GM12878 (cell line): ENCODE results near the gene RNF150. TPM values are rescaled to one million over a fixed set of nuclear protein-coding genes. Genes with fewer than 3 reads are reported as not detected.

Experiments used
- ATAC-seq: fragments of 200-7000 bp; cut with Tn5 transposase; 3 replicates; pipeline ENCODE4 v1.9.1; 2020; ENCODE audit warnings: mild to moderate bottlenecking, moderate library complexity
- BruUV-seq: library from RNA; stranded (reverse); fragments of 400-500 nt; replicated peaks from 2 replicates; lab custom pipeline; 2021; lab: Mats Ljungman, UMichigan
- CTCF ChIA-PET: fragments of 300-600 bp; sonication (Branson Sonifier 250); formaldehyde crosslinking; extraction: SDS; loops from one replicate; lab custom pipeline; 2021; ENCODE audit warnings: inconsistent platforms; lab: Yijun Ruan, JAX
- POLR2A ChIA-PET: fragments of 350-600 bp; formaldehyde crosslinking; extraction: SDS; loops from one replicate; lab custom pipeline; 2021; ENCODE audit warnings: inconsistent platforms; lab: Charles Lee
- RAD21 ChIA-PET: fragments of 300-600 bp; sonication (Branson Sonifier 250); formaldehyde crosslinking; loops from one replicate; lab custom pipeline; 2023; ENCODE audit warnings: antibody characterized with exemption; ENCODE audit not compliant: unreplicated experiment; lab: Charles Lee
- SMC1A ChIA-PET: fragments of 300-600 bp; sonication (Branson Sonifier 250); formaldehyde crosslinking; loops from one replicate; lab custom pipeline; 2023; ENCODE audit not compliant: unreplicated experiment, uncharacterized antibody; lab: Charles Lee
- DNase-seq: peaks from one replicate; pipeline ENCODE4 v3.0.0-alpha.2; 2011; ENCODE audit warnings: low read depth, low spot score
- FAIRE-seq: peaks from 3 replicates; lab custom pipeline; 2011; peaks lifted over from hg19 to GRCh38; lab: Jason Lieb, UNC
- H2AFZ ChIP-seq: 2 replicates; pipeline ENCODE4 v1.6.0; 2011; ENCODE audit warnings: low read depth, low read length, control low read depth; ENCODE audit not compliant: control insufficient read depth
- H3K27ac ChIP-seq: 2 replicates; pipeline ENCODE4 v1.5.1; 2011; ENCODE audit warnings: control low read depth; ENCODE audit not compliant: control insufficient read depth, insufficient read depth
- H3K27me3 ChIP-seq, 2 experiments: replicated peaks in 1 of 2; 2 replicates each; pipeline versions ENCODE4 v1.6.0 to v1.6.1; 2011; ENCODE audit warnings: low read length in 1 of 2; ENCODE audit not compliant: control insufficient read depth in 2 of 2, insufficient read depth in 2 of 2
- H3K36me3 ChIP-seq, 2 experiments: 2 replicates each; pipeline ENCODE4 v1.5.1; 2011; ENCODE audit warnings: low read length in 1 of 2; ENCODE audit not compliant: control insufficient read depth in 2 of 2, insufficient read depth in 2 of 2
- H3K4me1 ChIP-seq: 2 replicates; pipeline ENCODE4 v1.6.1; 2011; ENCODE audit warnings: mild to moderate bottlenecking, low read length, moderate library complexity, mixed read lengths; ENCODE audit not compliant: control insufficient read depth, insufficient read depth
- H3K4me2 ChIP-seq: 2 replicates; pipeline ENCODE4 v1.6.0; 2011; ENCODE audit warnings: control low read depth; ENCODE audit not compliant: control insufficient read depth, insufficient read depth
- H3K4me3 ChIP-seq: fragments of 200-600 bp; sonication (generic); 2 replicates; pipeline ENCODE4 v1.5.1; 2016
- H3K79me2 ChIP-seq: 2 replicates; pipeline ENCODE4 v1.6.0; 2011; ENCODE audit warnings: low read length; ENCODE audit not compliant: control insufficient read depth, insufficient read depth
- H3K9ac ChIP-seq: 2 replicates; pipeline ENCODE4 v1.8.0; 2011; ENCODE audit warnings: low read length, control low read depth, mixed read lengths; ENCODE audit not compliant: control insufficient read depth, insufficient read depth
- H3K9me3 ChIP-seq: replicated peaks from 3 replicates; pipeline ENCODE4 v1.5.1; 2011; ENCODE audit warnings: mild to moderate bottlenecking, low read length; ENCODE audit not compliant: control insufficient read depth, insufficient read depth
- H4K20me1 ChIP-seq: 2 replicates; pipeline ENCODE4 v1.6.0; 2011; ENCODE audit not compliant: control insufficient read depth, insufficient read depth
- ATF3 ChIP-seq: IDR thresholded peaks from 2 replicates; pipeline ENCODE4 v1.6.1; 2011; ENCODE audit warnings: low read depth, mild to moderate bottlenecking, low read length, moderate library complexity, borderline replicate concordance; ENCODE audit errors: extremely low read depth
- BCLAF1 ChIP-seq: fragments of 450-650 bp; IDR thresholded peaks from 2 replicates; pipeline ENCODE4 v1.6.1; 2017; ENCODE audit warnings: antibody characterized with exemption, mild to moderate bottlenecking, moderate library complexity
- E2F4 ChIP-seq: IDR thresholded peaks from 2 replicates; pipeline ENCODE4 v1.6.1; 2012; ENCODE audit warnings: low read depth, low read length, improper control_type of control experiment
- KDM1A ChIP-seq: fragments of 200-600 bp; sonication (generic); IDR thresholded peaks from 2 replicates; pipeline ENCODE4 v1.6.1; 2016; ENCODE audit warnings: borderline replicate concordance
- NFXL1 ChIP-seq: fragments of 450-650 bp; IDR thresholded peaks from 2 replicates; pipeline ENCODE4 v1.6.1; 2017; ENCODE audit warnings: antibody characterized with exemption, mild to moderate bottlenecking, borderline replicate concordance
- NR2F1 ChIP-seq: fragments of 450-650 bp; conservative IDR thresholded peaks from 2 replicates; pipeline ENCODE4 v1.6.1; 2017; ENCODE audit warnings: mild to moderate bottlenecking
- PRDM15 ChIP-seq: fragments of 450-650 bp; formaldehyde crosslinking; IDR thresholded peaks from 2 replicates; pipeline ENCODE4 v1.4.0; 2020; ENCODE audit warnings: mild to moderate bottlenecking, moderate library complexity
- RELB ChIP-seq: fragments of 450-650 bp; IDR thresholded peaks from 2 replicates; pipeline ENCODE4 v1.6.1; 2017; ENCODE audit warnings: low read depth, mild to moderate bottlenecking, moderate library complexity
- RFX5 ChIP-seq: IDR thresholded peaks from 2 replicates; pipeline ENCODE4 v1.6.1; 2011; ENCODE audit warnings: low read depth, low read length, improper control_type of control experiment
- SMAD5 ChIP-seq: IDR thresholded peaks from 2 replicates; pipeline ENCODE4 v1.6.1; 2016; ENCODE audit warnings: antibody characterized with exemption, low read depth
- WGBS: methylation state at CpG from one replicate; pipeline ENCODE4 v1.1.6; 2016; ENCODE audit warnings: low lambda C conversion rate; ENCODE audit not compliant: insufficient replicate concordance, insufficient coverage; ENCODE audit errors: missing lambda C conversion rate; 5-methylcytosine and 5-hydroxymethylcytosine counted together
- in situ Hi-C: fragments of 300-500 bp; cut with MboI; formaldehyde crosslinking; loops from 9 replicates; pipeline ENCODE4 v1.14.3; 2018; ENCODE audit warnings: mixed read lengths
- intact Hi-C: fragments of 100-400 bp; cut with micrococcal nuclease; formaldehyde crosslinking; loops from one replicate; pipeline ENCODE4 v1.14.2; 2022; ENCODE audit not compliant: unreplicated experiment
- polyA plus RNA-seq, 11 experiments: library from polyadenylated mRNA; depleted of rRNA in 4 of 11; unstranded in 6 of 11; stranded (reverse) in 5 of 11; fragments of >200 nt; fragmentation: Nextera tagmentation in 4 of 11; fragmentation: Illumina TruSeq in 1 of 11; extraction: Ambion mirVana in 4 of 11; extraction: Trizol in 1 of 11; gene quantifications; 1 replicate in 1 of 11; 2 replicates in 10 of 11; pipeline versions ENCODE4 v1.2.1 to v1.2.3, GENCODE V29; 2011 to 2016; ENCODE audit warnings: inconsistent platforms in 2 of 11, missing spikeins in 2 of 11, low read depth in 1 of 11
- total RNA-seq, 4 experiments: library from RNA; depleted of rRNA in 3 of 4; stranded (reverse); fragments of >200 nt in 3 of 4; fragmentation: Illumina TruSeq in 1 of 4; extraction: Trizol in 1 of 4; gene quantifications; 2 replicates each; pipeline versions ENCODE4 v1.2.1 to v1.2.3, GENCODE V29; 2013 to 2021

The RNF150 gene
- total and polyA plus RNA-seq, 10 of the 15 experiments (the other 5 are each of a cell fraction or from before 2014, with no cell fraction given) = 0.01 to 2.3 (median 0.04) TPM; not detected in 6

GRCh38 chr4:140888054-140888453 lies 245.2 kb downstream of the RNF150 start (continued):
- no peak for TF ChIP-seq E2F4
- TF ChIP-seq RELB = no peak
- no peak for TF ChIP-seq NFXL1
- no peak for TF ChIP-seq KDM1A
- no peak for TF ChIP-seq SMAD5
- TF ChIP-seq, all 136 proteins: peak for 0

- in situ Hi-C loops = no loop called here
- WGBS = 51% methylated on average over 2 of the region's 2 CpGs
- intact Hi-C loops = no loop called here
Measured at GRCh38 chr4:140887467-140887866, 245.8 kb downstream of the RNF150 start.

More at GRCh38 chr4:140887467-140887866, 245.8 kb downstream of the RNF150 start:
- ChIA-PET CTCF (interaction anchor here (0.6 to 1.5 kb wide), 2 partner anchors 27 to 633 kb away, joined by 4 read pairs; no protein-coding TSS in a partner anchor), SMC1A (no interaction called here), RAD21 (no interaction called here), POLR2A (no interaction called here)
- Histone ChIP-seq H3K9ac (no peak overlapping the region), H3K36me3 (no peaks in the 10 kb centered on the region), H3K4me1 (no peaks in the 10 kb centered on the region), H3K27ac (no peak overlapping the region), H3K79me2 (no peaks in the 10 kb centered on the region), H2AFZ (no peak overlapping the region), H3K27me3 (no peaks in the 10 kb centered on the region), H4K20me1 (no peaks in the 10 kb centered on the region), H3K4me2 (no peak overlapping the region), H3K4me3 (no peak overlapping the region), H3K9me3 (no peaks in the 10 kb centered on the region)
- ATAC-seq (no peak), DNase-seq (no peak), FAIRE-seq (no peak)
- no TSS peak for BruUV-seq
- TF ChIP-seq RFX5 (no peak), PRDM15 (CRISPR knock-in tag) (no peak), NR2F1 (no peak), BCLAF1 (no peak), ATF3 (no peak)
